ENCODE measurements around the gene GMCL2.
"Not testable (repeated sequence)": the region's sequence is repeated elsewhere in the genome, so short reads cannot be mapped to it uniquely, and the experiment has no call there.

GMCL2 gene

GRCh38 chr5:178207183-178207916 is 20.2 kb upstream of the GMCL2 start:
- in situ Hi-C loops (cut with MboI; ENCODE audit: low sequenced_read_pairs), result no loop called here

- in situ Hi-C loops (cut with MboI; ENCODE audit: low sequenced_read_pairs), result no loop called here
These were observed 19.3 kb upstream of the GMCL2 start for GRCh38 chr5:178206166-178207101.

GRCh38 chr5:178205749-178206047 is 18.5 kb upstream of the GMCL2 start:
- in situ Hi-C loops (cut with MboI; ENCODE audit: low sequenced_read_pairs), result no loop called here

GRCh38 chr5:178204935-178205748 is 18.0 kb upstream of the GMCL2 start:
- in situ Hi-C loops (cut with MboI; ENCODE audit: low sequenced_read_pairs), result no loop called here

- in situ Hi-C loops (cut with MboI; ENCODE audit: low sequenced_read_pairs), result no loop called here
These were observed 17.2 kb upstream of the GMCL2 start, which contains the start of gene HNRNPAB for GRCh38 chr5:178204182-178204934. TSS of gene HNRNPAB (plus strand) at chr5:178204533. CDS start at chr5:178204838, 305 bp downstream.

- in situ Hi-C loops (cut with MboI; ENCODE audit: low sequenced_read_pairs), result no loop called here
These were observed 16.6 kb upstream of the GMCL2 start for GRCh38 chr5:178203670-178204181.

GRCh38 chr5:178202541-178202940 is 15.4 kb upstream of the GMCL2 start:
- in situ Hi-C loops (cut with MboI; ENCODE audit: low sequenced_read_pairs), result no loop called here

- in situ Hi-C loops (cut with MboI; ENCODE audit: low sequenced_read_pairs), result no loop called here
These were observed 14.7 kb upstream of the GMCL2 start for GRCh38 chr5:178201927-178202235.

GRCh38 chr5:178201221-178201926 is 14.2 kb upstream of the GMCL2 start:
- in situ Hi-C loops (cut with MboI; ENCODE audit: low sequenced_read_pairs), result no loop called here

GRCh38 chr5:178199581-178200434 is 12.6 kb upstream of the GMCL2 start:
- in situ Hi-C loops (cut with MboI; ENCODE audit: low sequenced_read_pairs), result no loop called here

GRCh38 chr5:178198706-178199105 is 11.5 kb upstream of the GMCL2 start:
- in situ Hi-C loops (cut with MboI; ENCODE audit: low sequenced_read_pairs), result no loop called here

- in situ Hi-C loops (cut with MboI; ENCODE audit: low sequenced_read_pairs), result not testable (repeated sequence)
These were observed 11.0 kb upstream of the GMCL2 start for GRCh38 chr5:178198151-178198550.

GRCh38 chr5:178196986-178197385 is 9.8 kb upstream of the GMCL2 start:
- in situ Hi-C loops (cut with MboI; ENCODE audit: low sequenced_read_pairs), result no loop called here

GRCh38 chr5:178196281-178196812 is 9.2 kb upstream of the GMCL2 start:
- in situ Hi-C loops (cut with MboI; ENCODE audit: low sequenced_read_pairs), result no loop called here

GRCh38 chr5:178194026-178194425 is 6.9 kb upstream of the GMCL2 start:
- in situ Hi-C loops (cut with MboI; ENCODE audit: low sequenced_read_pairs), result no loop called here

- in situ Hi-C loops (cut with MboI; ENCODE audit: low sequenced_read_pairs), result no loop called here
These were observed 6.2 kb upstream of the GMCL2 start for GRCh38 chr5:178193251-178193809.

- in situ Hi-C loops (cut with MboI; ENCODE audit: low sequenced_read_pairs), result no loop called here
These were observed 5.6 kb upstream of the GMCL2 start for GRCh38 chr5:178192787-178193186.

- in situ Hi-C loops (cut with MboI; ENCODE audit: low sequenced_read_pairs), result no loop called here
These were observed 5.1 kb upstream of the GMCL2 start for GRCh38 chr5:178192244-178192643.

Measured in HL-60/S4 treated with retinoic acid at 250 ng/mL for 4 days and 3 days (cell line).